ENCODE results near the gene ARRB2.
A peak's percentile ranks its signal among the peaks of the same experiment; 100 is the strongest.

The ARRB2 gene

DNA sequence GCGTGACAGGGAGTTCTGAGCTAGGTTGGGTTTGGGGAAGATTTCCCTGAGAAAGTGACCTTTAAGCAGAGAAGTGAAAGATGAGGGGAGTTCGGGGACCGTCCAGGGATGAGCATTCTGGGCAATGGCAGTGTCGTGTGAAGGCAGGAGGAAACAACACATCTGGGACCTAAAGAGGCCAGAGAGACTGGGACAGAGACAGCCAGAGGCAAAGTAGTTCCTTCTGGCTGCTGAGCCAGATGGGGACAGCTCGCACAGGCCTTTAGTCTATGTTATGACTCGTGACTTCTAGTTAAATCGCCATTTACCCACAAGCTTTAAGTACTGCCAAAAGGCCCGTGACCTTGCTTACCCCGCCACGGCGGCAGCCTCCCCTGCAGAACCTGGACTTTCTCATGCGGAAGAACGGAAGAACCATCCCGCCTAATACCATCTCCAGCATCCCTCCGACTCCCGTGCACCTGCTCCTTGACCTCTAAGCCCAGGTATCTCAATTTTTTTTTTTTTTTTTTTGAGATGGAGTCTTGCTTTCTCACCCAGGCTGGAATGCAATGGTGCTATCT, 12.3 kb downstream of the ARRB2 start:
- DNase-seq (ENCODE audit: extremely low read depth in 1 of 2, low read depth in 1 of 2) = no peak

DNA sequence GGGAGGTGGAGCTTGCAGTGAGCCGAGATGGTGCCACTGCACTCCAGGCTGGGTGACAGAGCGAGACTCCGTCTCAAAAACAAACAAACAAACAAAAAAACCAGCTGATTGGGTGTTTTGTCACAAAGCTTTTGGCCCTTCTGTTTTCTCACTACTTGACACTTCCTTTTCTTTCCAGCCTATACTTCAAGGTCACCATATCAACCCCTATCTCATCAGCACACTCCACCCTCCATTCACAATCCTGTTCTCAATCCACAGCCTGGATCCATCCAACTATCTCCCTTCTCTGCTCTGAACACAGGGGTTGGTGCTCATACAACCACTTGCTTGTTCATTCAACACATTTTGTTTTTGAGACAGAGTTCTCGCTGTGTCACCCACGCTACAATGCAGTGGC, 14.2 kb downstream of the ARRB2 start:
- DNase-seq (ENCODE audit: extremely low read depth in 1 of 2, low read depth in 1 of 2) = no peak

DNA sequence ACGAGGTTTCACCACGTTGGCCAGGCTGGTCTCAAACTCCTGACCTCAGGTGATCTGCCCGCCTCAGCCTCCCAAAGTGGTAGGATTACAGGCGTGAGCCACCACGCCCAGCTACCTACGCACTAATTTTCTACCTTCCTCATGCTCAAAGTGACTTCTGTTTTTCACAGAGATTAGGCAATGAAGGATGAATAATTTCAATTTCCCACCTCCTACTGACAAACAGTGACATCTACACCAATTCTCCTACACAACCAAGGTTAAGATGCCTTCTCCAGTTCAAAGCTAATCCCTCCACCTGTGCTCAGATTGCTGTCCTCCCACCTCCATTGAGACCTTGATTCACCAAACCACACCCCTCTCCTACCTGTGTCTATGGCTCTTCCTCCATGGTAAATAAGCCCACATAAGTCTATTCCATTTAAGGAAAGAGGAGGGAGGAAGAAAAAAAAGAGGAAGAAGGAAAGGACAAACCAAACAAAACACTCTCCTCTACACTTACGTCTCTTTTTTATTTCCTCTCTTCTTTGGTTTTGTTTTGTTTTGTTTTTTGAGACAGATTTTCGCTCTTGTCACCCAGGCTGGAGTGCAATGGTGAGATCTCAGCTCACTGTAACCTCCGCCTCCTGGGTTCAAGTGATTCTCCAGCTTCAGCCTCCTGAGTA, 15.3 kb downstream of the ARRB2 start:
- no peak for DNase-seq (ENCODE audit: extremely low read depth in 1 of 2, low read depth in 1 of 2)

DNA sequence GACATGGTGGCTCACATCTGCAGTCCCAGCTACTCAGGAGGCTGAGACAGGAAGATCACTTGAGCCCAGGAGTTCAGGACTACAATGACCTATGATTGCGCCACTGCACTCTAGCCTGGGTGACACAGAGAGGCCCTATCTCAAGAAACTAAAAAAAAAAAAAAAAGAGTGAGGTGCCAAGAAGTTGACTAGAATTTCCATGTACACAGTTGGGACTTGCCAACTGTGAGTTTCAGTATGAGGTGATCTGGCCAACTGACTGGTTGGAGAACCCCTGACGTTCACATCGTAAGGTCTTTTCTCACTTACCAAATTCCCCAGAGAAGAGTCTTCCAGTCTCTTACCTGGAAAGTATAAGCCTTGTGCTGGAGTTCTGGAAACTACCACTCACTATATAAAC, 17.7 kb downstream of the ARRB2 start:
- DNase-seq (ENCODE audit: extremely low read depth in 1 of 2, low read depth in 1 of 2) = no peak

DNA sequence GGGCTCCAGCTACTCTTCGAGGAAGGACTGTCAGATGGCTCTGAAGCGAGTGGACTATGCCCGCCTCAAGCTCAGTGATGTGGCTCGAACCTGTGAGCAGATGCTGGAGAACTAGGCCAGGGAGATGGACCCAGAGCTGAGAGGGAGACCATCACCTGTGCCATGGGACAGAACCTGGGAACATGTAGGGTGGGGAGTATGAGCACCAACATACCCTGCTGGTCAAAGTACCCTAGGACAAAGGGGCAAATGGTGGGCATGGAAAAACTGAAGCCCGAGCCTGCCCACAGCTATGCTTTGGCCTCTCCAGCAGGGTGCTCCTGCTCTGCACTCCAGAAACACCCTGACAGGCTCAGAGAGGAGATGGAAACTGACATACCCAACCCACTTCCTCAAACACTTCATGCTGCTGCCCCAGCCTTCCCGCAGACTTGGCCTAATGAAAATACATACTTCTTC, 22.7 kb downstream of the ARRB2 start:
- no peak for DNase-seq (ENCODE audit: extremely low read depth in 1 of 2, low read depth in 1 of 2)

DNA sequence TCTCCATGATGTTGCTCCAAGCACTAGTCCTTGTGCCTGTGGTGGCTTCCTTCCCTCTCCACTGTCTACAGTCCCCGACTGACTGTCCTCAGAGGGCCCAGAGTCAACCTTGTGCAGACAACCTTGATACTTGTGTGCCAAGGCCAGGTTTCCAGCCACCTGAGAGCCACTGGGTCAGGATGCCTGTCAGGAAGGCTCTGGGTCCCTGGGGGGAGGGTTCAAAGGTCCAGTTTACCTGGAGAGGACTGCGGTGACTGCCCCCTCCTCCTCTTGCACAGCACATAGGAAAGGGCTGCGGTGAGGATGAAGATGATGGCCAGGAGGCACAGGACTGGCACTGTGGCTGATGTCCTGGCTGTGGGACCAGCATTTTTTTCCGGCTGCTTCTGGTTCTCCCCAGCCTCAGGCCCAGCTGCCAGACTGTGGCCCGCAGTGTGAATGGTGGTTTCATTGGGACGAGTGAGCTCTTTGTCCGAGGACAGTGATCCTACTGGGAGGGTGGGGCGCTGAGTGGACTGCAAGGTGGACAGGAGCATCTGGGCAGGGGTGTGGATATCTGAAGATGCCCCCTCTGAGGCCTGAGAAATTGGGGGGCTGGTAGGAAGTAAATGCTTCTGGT, 24.5 kb downstream of the ARRB2 start:
- DNase-seq (ENCODE audit: extremely low read depth in 1 of 2, low read depth in 1 of 2) = no peak

DNA sequence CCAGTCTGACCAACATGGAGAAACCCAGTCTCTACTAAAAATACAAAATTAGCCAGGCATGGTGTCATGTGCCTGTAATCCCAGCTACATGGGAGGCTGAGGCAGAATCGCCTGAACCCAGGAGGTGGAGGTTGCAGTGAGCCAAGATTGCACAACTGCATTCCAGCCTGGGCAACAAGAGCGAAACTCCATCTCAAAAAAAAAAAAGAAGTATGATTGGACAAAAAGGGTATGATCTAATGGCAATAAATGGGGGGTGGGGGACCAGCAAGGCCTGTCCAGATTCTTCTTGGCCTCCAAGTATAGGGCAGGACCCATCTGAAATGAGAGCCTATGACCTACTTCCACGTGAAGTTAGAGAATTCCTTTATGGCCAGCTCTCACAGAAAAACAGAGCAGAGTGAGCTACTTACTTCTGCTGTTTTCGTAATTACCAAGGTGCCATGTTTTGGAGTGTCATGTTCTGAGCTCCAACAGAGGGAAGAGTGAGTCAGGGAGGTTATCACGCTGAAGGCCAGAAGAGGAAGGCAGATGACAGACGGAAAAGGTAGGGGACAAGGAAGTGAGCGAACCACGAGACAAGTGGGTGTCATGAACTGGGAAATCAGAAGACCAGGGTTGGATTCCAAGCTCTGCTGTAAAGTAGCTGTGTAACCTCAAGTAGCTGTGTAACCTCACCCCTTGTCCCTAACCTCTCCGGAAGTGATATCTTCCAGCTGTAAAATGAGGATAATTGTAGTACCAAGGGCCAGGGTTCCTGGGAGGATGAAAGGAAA, 25.6 kb downstream of the ARRB2 start:
- no peak for DNase-seq (ENCODE audit: extremely low read depth in 1 of 2, low read depth in 1 of 2)

DNA sequence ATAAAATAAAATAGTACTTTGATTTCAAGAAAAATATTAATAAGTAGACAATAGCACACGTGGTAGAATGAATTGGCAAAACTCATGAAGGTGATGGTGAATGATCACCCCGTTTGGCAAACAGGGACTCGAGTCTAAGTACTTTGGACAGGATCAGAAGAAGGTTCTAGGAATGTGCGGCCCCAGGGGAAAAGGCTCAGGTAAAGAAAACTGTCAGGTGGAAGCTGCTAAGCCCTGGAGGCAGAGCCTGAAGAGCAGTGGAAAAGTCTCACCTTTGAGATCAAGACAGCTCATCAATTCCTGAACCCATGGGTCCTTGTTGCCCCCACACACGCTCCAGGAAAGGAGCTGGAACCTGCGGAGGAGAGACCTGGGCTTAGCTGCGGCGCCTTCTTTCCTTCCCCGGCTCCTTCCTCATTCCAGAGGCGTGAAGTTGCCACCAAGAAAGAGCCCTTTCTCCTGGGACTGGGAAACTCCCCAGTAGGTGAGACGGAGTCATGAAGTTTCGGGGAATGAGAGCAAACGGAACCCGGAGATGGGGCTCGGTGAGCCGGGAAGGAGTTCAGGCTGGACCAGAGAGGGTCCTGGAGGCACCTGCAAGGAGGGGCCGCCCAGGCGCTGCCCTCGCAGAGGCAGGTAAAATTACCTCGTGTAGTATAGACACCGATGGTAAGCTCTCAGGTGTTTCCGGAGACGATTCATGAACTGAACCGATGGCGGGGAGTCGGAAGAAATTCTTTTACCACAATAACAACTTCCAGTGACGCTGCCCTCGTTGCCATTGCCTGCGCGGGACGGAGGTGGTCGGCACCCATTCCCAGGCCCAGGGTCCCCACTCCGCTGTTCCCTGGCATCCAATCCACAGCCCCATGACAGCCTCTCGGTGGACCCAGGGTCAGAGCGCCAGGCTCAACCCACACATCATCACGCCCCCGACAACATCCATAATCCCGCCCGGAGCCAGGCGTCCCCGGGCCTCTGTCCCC, 28.0 kb downstream of the ARRB2 start:
- no peak for DNase-seq (ENCODE audit: extremely low read depth in 1 of 2, low read depth in 1 of 2)

DNA sequence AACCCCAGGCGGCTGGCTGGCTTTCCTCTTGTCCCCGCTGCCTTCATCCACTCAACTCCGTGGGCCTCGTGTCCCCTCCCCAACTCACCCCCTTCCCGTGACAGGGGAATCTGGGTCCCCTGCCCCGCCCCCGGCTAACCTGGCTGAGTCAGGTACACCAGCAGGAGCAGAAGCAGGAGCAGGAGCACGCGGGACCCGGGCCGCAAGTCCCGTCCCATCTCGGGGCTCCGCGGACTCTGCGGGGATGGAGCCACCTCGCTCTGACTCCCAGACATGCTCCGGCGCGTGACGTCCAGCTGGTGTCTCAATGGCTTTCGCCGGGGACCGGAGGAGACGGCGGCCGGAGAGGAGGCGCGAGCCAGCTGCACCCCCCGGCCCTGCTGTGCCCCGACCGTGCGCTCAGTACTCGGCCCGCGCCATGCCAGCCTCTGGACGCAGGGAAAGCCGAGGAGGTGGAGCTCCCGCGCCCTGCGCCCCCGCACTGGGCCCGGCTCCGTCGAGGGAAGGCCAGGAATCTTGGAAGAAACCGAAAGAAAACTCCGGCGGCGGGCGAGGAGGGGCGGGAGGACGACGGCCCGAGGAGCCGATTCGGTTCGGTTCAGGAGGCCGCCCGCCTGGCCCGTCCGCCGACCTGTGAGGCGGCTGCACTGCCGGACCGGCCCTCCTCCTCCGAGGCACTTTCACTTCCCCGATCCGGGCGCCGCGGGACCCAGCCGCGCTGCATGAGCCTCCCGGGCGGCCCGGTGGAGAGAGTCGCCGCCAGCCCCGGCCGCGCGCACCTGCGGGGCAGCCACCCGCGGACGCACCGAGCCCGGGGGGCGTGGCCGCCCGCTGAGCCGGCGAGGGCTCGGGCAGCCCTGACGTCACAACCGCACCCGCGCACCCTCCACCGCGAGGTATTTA, 28.9 kb downstream of the ARRB2 start, which contains the start of the genes CXCL16 and ZMYND15:
CXCL16 (minus strand) TSS at position 807 of the 903 bp plus-strand sequence; CDS start at position 218, 589 bp downstream.
ZMYND15 (plus strand) TSS at position 712 of the 903 bp plus-strand sequence. CDS start 716 bp downstream, outside the sequence.
- DNase-seq (ENCODE audit: extremely low read depth in 1 of 2, low read depth in 1 of 2) = peak; percentile 32 to 49

DNA sequence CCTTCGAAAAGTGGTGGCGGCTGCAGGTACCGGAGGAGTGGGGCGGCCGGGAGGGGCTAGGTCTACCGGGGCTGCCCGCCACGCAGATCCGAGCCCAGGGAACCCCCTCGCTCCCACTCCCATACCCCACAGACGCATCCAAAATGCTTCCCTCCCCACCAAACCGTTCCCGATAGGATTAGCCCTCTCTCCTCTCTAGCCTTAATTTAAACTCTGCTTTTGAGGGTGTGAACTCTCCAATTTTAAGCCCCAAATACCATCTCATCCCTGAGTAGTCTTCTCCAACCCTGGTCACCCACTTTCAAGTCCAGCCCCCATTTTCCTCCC, 29.6 kb downstream of the ARRB2 start:
- no peak for DNase-seq (ENCODE audit: extremely low read depth in 1 of 2, low read depth in 1 of 2)

DNA sequence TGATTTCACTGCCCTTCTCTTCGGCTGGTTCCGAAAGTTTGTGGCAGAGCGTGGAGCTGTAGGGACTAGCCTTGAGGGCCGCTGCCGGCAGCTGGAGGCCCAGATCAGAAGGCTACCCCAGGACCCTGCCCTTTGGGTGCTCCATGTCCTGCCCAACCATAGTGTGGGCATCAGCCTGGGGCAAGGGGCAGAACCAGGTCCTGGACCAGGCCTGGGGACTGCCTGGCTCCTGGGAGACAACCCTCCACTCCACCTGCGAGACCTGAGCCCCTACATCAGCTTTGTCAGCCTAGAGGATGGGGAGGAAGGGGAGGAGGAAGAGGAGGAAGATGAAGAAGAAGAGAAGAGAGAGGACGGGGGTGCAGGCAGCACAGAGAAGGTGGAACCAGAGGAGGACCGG, 30.2 kb downstream of the ARRB2 start:
- no peak for DNase-seq (ENCODE audit: extremely low read depth in 1 of 2, low read depth in 1 of 2)

DNA sequence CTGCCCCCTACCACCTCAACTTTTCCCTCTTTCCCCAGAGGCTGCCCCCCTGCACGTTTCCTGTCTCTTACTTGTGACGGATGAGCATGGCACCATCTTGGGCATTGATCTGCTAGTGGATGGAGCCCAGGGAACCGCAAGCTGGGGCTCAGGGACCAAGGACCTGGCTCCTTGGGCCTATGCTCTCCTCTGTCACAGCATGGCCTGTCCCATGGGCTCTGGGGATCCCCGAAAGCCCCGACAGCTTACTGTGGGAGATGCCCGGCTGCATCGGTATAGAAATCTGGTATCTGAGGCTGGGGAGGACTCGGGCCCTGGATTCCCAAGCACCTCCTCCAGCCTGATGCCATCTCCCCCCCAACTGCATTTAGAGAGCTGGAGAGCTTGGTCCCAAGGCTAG, 31.1 kb downstream of the ARRB2 start:
- no peak for DNase-seq (ENCODE audit: extremely low read depth in 1 of 2, low read depth in 1 of 2)

DNA sequence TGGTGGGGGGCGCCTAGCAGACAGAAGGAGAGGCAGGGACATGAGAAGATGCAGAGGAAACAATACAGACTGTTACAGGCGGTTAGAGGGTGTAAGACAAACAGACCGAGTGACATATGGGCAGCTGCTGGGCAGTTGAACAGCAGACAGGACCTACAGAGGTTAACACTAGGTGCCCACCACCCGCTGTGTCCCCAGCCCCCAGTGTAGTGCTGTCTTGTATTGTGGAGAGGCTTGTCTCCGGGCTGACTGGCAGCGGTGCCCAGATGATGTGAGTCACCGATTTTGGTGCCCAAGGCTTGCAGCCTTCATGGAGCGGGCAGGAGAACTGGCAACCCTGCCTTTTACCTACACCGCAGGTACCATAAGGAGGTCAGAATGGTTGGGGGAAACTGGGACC, 31.7 kb downstream of the ARRB2 start:
- DNase-seq (ENCODE audit: extremely low read depth in 1 of 2, low read depth in 1 of 2) = no peak

DNA sequence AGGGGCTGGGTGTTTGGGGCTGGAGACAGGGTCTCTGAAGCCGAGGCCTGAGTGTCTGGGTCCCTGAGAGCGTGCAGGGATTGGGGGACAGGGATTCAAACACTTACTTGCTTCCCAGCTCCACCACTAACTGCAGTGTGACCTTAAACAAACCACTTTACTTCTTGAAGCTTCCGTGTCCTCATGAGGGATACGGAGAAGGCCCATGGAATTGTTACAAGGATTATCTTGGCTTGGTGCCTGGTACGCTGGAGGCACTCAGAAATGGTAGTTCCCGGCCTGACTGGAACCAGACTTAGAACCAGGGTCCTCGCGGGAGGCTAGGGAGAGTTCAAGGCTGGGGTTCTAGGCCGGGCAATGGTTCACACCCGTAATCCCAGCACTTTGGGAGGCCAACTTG, 32.2 kb downstream of the ARRB2 start:
- no peak for DNase-seq (ENCODE audit: extremely low read depth in 1 of 2, low read depth in 1 of 2)

DNA sequence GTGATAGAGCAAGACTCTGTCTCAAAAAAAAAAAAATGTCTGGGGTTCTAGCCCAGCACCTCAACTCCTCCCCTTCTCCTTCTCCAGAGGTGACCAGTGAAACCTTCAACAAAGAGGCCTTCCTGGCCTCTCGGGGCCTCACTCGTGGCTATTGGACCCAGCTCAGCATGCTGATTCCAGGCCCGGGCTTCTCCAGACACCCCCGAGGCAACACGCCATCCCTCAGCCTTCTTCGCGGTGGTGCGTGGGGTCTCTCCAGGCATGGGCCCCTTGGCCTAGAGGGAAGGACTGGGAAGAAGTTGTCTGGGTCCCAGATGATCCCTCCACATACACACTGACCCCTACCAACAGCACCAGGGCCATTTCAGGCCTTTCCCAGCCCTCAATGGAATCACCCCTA, 32.8 kb downstream of the ARRB2 start:
- DNase-seq (ENCODE audit: extremely low read depth in 1 of 2, low read depth in 1 of 2) = no peak

DNA sequence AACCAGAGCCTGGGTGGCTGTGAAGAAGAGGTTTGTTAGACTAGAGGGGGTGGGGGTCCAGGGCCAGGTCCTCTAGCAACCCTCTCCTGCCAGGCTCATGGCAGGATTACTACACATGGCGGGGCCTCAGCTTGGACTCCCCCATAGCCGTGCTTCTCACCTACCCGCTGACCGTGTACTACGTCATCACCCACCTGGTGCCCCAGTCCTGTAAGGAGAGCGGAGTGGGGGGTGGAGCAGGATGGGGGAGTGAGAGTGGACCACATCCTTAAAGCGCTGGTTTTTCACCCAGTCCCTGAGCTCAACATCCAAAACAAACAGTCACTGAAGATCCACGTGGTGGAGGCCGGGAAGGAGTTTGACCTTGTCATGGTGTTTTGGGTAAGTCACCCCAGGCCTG, 33.5 kb downstream of the ARRB2 start:
- DNase-seq (ENCODE audit: extremely low read depth in 1 of 2, low read depth in 1 of 2) = no peak

DNA sequence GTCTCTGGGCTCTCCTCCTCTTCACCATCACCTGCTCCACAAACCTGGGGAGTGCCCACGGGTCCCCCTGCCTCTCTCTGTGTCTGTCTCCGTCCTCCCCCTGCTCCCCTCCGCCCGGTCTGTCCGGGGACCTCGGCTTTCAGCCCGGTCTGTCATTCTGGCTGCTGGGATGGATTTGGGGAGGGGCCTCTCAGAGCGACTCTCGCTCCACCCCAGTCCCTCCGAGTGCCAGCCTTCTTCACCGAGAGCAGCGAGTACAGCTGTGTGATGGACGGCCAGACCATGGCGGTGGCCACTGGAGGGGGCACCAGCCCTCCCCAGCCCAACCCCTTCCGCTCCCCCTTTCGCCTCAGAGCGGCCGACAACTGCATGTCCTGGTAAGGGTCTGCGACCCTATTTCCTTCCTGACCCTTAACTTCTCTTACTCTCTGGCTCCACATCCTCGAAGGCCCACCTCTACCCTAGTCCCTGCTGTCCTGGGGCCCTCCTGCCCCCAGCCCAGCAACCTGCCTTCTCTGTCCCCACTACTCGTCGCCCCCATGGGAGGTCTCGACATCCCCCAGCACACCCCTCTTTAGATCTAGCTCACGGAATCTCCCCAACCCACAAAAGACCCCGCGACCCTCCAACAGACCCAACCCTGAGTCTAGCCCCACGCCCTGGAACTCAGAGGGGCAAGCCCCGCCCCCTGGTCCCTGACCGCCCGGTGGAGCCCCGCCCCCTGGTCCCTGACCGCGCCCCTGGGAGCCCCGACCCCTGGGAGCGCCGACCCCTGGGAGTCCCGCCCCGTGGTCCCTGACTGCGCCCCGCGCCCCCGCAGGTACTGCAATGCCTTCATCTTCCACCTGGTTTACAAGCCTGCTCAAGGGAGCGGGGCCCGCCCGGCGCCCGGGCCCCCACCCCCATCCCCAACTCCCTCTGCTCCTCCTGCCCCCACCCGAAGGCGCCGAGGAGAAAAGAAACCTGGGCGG, 34.9 kb downstream of the ARRB2 start:
- no peak for DNase-seq (ENCODE audit: extremely low read depth in 1 of 2, low read depth in 1 of 2)

DNA sequence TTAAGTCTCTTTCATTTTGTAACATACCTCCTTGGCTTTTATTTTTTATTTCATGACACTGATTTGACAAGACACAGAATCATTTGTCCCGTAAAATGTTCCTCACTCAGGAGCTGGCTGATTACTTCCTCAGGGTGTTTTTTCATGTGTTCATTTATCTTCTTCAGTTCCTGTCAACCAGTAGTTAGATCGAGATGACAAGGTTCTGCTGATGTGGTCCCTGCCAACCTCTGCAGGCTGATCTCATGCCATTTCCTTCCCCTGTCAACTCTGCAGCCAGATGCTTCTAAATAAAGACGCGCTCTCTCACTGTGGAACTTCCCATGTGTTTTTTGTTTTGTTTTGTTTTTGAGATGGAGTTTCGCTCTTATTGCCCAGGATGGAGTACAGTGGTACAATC, 37.4 kb downstream of the ARRB2 start:
- no peak for DNase-seq (ENCODE audit: extremely low read depth in 1 of 2, low read depth in 1 of 2)
